Omental fat pad (tissue), 4 donors: ENCODE data around the gene MAP3K7CL. TPM values are rescaled to one million over a fixed set of nuclear protein-coding genes. Genes with fewer than 3 reads are reported as not detected.
A peak's percentile ranks its signal among the peaks of the same experiment; 100 is the strongest.

Experiments
- ATAC-seq: fragments of 150-250 bp; one replicate; pipeline ENCODE4 v1.9.1; 2016; ENCODE audit warnings: mild to moderate bottlenecking, moderate library complexity; ENCODE audit not compliant: low FRiP score
- DNase-seq: peaks from one replicate; pipeline ENCODE4 v3.0.0-alpha.2; 2019; ENCODE audit warnings: low spot score
- total RNA-seq, 4 donors: library from RNA; depleted of rRNA; stranded (reverse); fragments of >200 nt; gene quantifications; one replicate each; pipeline ENCODE4 v1.1.0, GENCODE V29; 2016
- TF ChIP-seq, protein P1 (sequence below), 3 donors: fragments of 450-650 bp; IDR thresholded peaks; one replicate each; pipeline ENCODE4 v1.5.1; 2016 to 2017; ENCODE audit warnings: antibody characterized with exemption in 3 of 3, mild to moderate bottlenecking in 3 of 3, moderate library complexity in 2 of 3

MAP3K7CL gene
- total RNA-seq, 4 donors from 2014 or later = 5.1 to 7.1 (median 5.9) TPM

DNA sequence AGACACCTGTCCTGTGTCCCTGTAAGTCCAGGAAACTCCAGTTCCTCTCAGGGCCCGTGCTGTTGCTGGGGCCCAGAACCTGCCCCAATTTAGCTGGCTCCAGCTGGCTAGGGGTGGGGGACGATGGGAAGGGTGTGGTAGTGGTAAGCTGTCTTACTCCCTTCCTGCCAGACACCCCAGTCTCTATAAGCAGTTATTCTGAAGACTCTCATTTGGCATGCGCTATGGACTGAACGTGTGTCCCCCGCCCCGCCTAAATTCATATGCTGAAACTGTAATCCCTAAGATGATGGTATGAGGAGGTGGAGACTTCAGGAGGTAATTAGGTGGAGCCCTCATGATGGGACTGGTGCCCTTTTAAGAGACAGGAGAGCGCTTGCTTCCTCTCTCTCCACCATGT is 82.0 kb downstream of the MAP3K7CL start:
- ATAC-seq (no peak), DNase-seq (no peak)
- TF ChIP-seq, protein P1, sequence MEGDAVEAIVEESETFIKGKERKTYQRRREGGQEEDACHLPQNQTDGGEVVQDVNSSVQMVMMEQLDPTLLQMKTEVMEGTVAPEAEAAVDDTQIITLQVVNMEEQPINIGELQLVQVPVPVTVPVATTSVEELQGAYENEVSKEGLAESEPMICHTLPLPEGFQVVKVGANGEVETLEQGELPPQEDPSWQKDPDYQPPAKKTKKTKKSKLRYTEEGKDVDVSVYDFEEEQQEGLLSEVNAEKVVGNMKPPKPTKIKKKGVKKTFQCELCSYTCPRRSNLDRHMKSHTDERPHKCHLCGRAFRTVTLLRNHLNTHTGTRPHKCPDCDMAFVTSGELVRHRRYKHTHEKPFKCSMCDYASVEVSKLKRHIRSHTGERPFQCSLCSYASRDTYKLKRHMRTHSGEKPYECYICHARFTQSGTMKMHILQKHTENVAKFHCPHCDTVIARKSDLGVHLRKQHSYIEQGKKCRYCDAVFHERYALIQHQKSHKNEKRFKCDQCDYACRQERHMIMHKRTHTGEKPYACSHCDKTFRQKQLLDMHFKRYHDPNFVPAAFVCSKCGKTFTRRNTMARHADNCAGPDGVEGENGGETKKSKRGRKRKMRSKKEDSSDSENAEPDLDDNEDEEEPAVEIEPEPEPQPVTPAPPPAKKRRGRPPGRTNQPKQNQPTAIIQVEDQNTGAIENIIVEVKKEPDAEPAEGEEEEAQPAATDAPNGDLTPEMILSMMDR (IDR thresholded peaks at IDR 0.05) = no peak

GRCh38 chr21:29213513-29214385 is 83.3 kb downstream of the MAP3K7CL start:
- no peak for DNase-seq
- no peak for ATAC-seq
- TF ChIP-seq, protein P1 (IDR thresholded peaks at IDR 0.05) = no peak

DNA sequence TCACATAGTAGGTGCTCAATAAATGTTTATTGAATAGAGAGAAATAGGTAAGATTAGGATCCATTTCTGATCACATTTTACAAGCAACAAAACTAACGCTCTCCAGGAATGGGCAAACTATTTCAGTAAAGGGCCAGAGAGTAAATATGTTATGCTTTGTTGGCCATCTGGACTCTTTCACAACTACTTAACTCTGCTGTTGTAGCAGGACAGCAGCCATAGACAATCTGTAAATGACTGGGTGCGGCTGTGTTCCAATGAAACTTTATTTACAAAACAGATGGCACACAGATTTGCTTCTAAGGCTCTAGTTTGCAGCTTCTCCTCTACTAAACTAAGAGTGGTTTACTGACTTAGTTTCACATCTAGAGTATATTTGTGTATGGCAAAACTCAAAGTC is 85.3 kb downstream of the MAP3K7CL start:
- TF ChIP-seq, protein P1 (IDR thresholded peaks at IDR 0.05) = no peak
- ATAC-seq (no peak), DNase-seq (no peak)

DNA sequence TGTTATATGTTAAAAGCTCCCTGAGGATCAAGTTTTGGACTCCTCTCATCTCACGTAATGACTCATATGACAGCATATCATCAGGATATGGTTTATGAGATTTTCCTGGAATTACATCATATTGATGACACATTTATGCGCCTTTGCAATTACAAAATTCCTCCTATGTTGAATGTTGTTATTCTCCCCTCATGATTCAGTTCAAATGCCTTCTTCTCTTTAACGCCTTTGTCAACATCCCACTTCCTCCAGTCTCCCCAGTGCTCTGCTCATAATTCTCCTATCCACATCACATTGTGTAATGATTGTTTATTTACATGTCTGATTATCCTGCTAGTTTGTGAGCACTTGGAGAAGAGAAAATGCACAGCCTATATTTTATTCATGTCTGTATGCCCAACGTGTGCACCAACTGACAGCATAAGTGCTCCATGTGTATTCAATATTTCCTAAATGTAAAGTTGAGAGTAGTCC is 87.4 kb downstream of the MAP3K7CL start:
- DNase-seq (no peak), ATAC-seq (peak; percentile 92)
- TF ChIP-seq, protein P1 (IDR thresholded peaks at IDR 0.05) = no peak

DNA sequence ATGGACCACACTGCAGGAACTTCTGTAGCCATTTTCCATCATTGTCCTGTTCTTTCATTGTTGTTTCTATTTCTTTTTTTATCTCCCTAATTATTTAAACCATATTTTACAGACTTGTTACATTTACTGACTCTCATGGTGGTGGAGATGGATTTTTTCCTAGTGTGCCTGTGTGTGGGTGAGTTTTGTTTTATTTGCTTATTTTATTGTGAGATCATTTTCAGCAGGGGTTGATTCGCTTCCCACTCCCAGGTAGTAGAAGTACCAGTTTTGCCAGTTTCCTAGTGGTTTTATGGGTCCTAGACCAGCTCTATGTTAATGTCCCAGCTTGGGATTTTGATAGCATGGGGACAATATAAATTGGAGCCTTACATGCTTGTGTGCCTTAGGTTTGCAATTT is 88.3 kb downstream of the MAP3K7CL start:
- TF ChIP-seq, protein P1 (IDR thresholded peaks at IDR 0.05) = no peak
- no peak for ATAC-seq
- DNase-seq = no peak

GRCh38 chr21:29219165-29219770 is 88.8 kb downstream of the MAP3K7CL start:
- no peak for ATAC-seq
- TF ChIP-seq, protein P1 (IDR thresholded peaks at IDR 0.05) = no peak
- no peak for DNase-seq
